Esophagus squamous epithelium (tissue), 4 donors: ENCODE measurements around the gene LIN28B.

Source experiments
- CTCF ChIP-seq, 6 experiments: fragments of 450-650 bp in 4 of 6; fragments of 200-600 bp in 2 of 6; sonication (generic) in 2 of 6; IDR thresholded peaks; one replicate each; pipeline ENCODE4 v1.5.1; 2016 to 2019; ENCODE audit warnings: antibody characterized with exemption in 6 of 6, mild to moderate bottlenecking in 4 of 6, moderate library complexity in 4 of 6
- POLR2A ChIP-seq, 4 donors: fragments of 450-650 bp; IDR thresholded peaks; one replicate each; pipeline ENCODE4 v1.6.1; 2017; ENCODE audit warnings: antibody characterized with exemption in 4 of 4, mild to moderate bottlenecking in 4 of 4, moderate library complexity in 3 of 4

DNA sequence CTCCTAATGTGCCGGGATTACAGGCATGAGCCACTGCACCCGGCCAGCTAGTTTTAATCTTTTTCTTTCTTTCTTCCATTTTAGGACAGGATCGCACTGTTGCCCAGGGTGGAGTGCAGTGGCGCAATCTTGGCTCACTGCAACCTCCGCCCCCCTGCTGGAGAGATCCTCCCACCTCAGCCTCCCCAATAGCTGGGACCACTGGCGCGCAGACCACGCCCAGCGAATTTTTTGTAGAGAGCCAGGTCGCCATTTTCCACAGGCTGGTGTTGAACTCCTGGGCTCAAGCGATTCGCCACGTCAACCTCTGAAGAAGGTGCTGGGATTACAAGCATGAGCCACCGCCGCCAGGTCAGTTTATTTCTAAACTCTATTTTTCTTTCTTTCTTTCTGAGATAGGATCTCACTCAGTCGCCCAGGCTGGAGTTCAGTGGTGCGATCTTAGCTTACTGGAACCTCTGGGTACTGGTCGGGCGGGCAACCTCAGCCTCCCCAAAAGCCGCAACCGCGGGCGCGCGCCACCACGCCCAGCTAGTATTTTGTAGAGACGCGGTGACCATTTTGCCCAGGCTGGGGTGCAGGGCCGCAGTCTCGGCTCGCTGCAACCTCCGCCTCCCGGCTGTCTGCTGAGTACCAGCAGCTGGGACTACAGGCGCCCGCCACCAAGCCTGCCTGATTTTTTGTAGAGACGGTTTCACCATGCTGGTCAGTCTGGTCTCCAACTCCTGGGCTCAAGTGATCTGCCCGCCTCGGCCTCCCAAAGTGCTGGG lies 20.0 kb upstream of the LIN28B start:
- no peak for TF ChIP-seq CTCF (IDR thresholded peaks at IDR 0.05)
- TF ChIP-seq POLR2A (IDR thresholded peaks at IDR 0.05), result no peak
